ENCODE results near the gene FAM193A.

DNA sequence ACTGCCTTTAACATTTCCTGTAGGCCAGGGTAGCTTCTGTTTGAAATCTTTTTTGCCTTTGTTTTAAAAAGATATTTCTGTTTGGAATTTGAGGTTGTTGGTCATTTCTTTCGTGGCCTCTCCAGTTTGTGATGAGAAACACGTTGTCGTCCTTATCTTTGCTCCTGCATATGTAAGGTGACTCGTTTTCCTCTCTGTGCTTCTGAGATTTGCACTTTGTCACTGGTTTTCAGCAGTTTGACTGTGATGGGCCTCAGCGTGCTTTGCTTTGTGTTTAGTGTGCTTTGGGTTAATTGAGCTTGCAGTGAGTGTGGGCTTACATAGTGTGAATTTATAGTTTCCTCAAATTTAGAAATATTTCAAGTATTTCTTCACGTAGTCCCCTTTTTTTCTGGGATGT is 81.5 kb downstream of the FAM193A start:
- TF ChIP-seq, protein P1, sequence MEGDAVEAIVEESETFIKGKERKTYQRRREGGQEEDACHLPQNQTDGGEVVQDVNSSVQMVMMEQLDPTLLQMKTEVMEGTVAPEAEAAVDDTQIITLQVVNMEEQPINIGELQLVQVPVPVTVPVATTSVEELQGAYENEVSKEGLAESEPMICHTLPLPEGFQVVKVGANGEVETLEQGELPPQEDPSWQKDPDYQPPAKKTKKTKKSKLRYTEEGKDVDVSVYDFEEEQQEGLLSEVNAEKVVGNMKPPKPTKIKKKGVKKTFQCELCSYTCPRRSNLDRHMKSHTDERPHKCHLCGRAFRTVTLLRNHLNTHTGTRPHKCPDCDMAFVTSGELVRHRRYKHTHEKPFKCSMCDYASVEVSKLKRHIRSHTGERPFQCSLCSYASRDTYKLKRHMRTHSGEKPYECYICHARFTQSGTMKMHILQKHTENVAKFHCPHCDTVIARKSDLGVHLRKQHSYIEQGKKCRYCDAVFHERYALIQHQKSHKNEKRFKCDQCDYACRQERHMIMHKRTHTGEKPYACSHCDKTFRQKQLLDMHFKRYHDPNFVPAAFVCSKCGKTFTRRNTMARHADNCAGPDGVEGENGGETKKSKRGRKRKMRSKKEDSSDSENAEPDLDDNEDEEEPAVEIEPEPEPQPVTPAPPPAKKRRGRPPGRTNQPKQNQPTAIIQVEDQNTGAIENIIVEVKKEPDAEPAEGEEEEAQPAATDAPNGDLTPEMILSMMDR (IDR thresholded peaks at IDR 0.05), result no peak
- TF ChIP-seq POLR2A (IDR thresholded peaks at IDR 0.05), result no peak
- TF ChIP-seq POLR2AphosphoS5 (IDR thresholded peaks at IDR 0.05), result no peak
- no peak for TF ChIP-seq EP300 (IDR thresholded peaks at IDR 0.05; ENCODE audit: low read depth)

Data from transverse colon (tissue), 4 donors.